Esophagus muscularis mucosa (tissue), 3 donors: Measurements from ENCODE around the gene DIP2C.

Experiments
- CTCF ChIP-seq, 3 experiments: fragments of 200-600 bp in 2 of 3; fragments of 450-650 bp in 1 of 3; sonication (generic) in 2 of 3; IDR thresholded peaks; one replicate each; pipeline ENCODE4 v1.5.1; 2017 to 2019; ENCODE audit warnings: antibody characterized with exemption in 3 of 3, mild to moderate bottlenecking in 2 of 3, moderate library complexity in 1 of 3
- POLR2A ChIP-seq: fragments of 450-650 bp; IDR thresholded peaks from one replicate; pipeline ENCODE4 v1.6.1; 2017; ENCODE audit warnings: antibody characterized with exemption, moderate library complexity, mild to moderate bottlenecking, low read depth
- POLR2AphosphoS5 ChIP-seq, 2 donors: sonication (generic); formaldehyde crosslinking; IDR thresholded peaks; one replicate each; pipeline ENCODE4 v1.6.1; 2017; ENCODE audit warnings: antibody characterized with exemption in 2 of 2

- TF ChIP-seq CTCF (IDR thresholded peaks at IDR 0.05) (no peak), POLR2A (no peak), POLR2AphosphoS5 (IDR thresholded peaks at IDR 0.05) (no peak)
Measured at GRCh38 chr10:507355-507699, 182.1 kb downstream of the DIP2C start.
